Measurements from ENCODE around the gene NFIB.
A peak's percentile ranks its signal among the peaks of the same experiment; 100 is the strongest.

The NFIB gene

DNA sequence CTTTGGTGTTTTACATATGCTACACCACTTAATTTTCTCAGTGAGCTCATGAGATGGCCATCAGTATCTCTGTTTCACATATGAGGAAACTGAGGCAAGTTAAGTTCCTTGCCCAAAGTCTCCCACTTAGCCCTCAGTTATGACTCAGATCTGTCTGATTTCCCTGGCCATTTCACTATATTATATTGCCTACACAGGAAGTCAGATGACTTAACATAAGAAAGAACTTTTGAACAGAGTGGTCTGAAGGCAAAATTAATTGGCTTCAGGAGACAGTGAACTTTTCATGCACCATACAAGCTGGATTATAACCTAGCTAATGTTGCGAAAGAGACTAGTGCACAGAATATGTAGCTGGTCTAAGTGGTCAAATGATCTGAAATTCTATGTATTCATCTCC is 221.6 kb downstream of the NFIB start:
- H3K4me3 ChIP-seq (replicated peaks; ENCODE audit: low read depth, low read length) = no peak overlapping the region
- peak; percentile 63 for DNase-seq (ENCODE audit: low read depth)
- TF ChIP-seq, protein P1, sequence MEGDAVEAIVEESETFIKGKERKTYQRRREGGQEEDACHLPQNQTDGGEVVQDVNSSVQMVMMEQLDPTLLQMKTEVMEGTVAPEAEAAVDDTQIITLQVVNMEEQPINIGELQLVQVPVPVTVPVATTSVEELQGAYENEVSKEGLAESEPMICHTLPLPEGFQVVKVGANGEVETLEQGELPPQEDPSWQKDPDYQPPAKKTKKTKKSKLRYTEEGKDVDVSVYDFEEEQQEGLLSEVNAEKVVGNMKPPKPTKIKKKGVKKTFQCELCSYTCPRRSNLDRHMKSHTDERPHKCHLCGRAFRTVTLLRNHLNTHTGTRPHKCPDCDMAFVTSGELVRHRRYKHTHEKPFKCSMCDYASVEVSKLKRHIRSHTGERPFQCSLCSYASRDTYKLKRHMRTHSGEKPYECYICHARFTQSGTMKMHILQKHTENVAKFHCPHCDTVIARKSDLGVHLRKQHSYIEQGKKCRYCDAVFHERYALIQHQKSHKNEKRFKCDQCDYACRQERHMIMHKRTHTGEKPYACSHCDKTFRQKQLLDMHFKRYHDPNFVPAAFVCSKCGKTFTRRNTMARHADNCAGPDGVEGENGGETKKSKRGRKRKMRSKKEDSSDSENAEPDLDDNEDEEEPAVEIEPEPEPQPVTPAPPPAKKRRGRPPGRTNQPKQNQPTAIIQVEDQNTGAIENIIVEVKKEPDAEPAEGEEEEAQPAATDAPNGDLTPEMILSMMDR (IDR thresholded peaks at IDR 0.05; ENCODE audit: low read length, missing control alignments) = no peak

DNA sequence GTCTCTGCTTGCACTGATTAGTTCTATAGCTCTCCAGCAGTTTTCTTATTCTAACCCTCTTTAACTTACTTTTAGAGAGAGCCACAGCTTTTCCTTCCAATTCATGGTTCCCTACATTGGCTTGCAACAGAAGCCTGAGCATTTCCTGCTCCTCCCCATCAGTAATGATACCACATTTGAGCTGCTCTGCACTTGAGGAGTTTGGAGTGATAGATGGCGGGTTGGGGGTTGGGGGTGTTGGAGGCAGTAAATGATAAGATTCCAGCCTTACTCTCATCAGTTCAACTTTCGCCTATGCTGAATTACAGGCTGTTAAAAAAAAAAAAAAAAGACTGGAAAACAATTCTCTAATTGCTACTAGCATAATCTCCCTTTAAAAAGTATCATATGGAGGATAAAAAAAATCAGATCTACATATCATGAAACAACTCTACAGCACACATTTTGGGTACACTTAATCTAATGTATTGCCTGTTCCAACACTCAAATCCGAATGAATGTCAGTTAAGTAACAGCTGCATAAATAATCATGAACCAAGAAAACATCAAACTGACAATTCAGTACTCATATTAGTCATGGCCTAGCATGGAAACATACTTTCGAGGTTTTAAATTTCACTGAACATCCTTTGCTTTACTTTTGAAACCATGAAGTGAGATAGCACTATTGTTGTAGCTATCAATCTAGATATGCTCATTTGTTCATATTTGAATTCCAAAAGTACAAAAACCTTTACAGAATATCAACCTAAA is 224.7 kb downstream of the NFIB start:
- H3K4me3 ChIP-seq (replicated peaks; ENCODE audit: low read depth, low read length) = no peak overlapping the region
- TF ChIP-seq, protein P1 (IDR thresholded peaks at IDR 0.05; ENCODE audit: low read length, missing control alignments) = no peak
- peak; percentile 44 for DNase-seq (ENCODE audit: low read depth)

DNA sequence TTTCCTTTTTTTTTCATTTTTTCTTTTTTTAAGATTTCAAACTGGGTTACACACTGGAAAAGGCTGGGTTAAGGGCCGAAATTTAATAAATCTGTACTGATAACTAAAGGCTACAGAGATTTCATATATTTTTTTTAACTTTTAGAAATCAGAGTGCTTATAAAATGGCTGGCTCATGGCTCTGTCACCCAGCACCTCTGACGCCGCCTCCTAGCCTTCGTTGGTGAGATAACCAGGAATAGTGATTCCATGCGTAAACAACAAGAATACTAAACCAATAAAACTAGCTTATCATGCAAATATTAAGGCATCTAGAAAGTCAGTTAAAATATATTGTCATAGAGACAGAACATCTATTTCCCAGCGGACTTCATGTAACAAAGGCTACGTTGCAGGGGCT is 226.4 kb downstream of the NFIB start:
- DNase-seq (ENCODE audit: low read depth) = no peak
- no peak overlapping the region for H3K4me3 ChIP-seq (replicated peaks; ENCODE audit: low read depth, low read length)
- TF ChIP-seq, protein P1 (IDR thresholded peaks at IDR 0.05; ENCODE audit: low read length, missing control alignments) = no peak

DNA sequence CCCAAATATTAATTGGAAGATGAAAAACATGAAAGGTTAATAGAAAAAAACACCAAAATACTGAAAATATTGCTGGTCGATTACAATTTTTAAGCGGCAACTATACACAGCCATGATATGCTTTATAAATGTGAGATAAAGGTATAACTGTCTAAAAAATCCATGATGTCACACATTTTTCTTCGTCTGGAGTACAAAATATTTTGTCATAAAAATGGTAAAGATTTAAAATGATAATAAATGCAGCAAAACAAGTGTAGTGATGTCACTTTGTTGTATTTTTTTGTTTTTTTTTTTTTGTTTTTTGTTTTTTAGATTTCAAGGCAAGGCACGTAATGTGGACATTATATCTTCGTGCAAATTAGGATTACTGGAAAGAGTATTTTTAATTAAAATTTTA is 227.4 kb downstream of the NFIB start:
- DNase-seq (ENCODE audit: low read depth) = no peak
- H3K4me3 ChIP-seq (replicated peaks; ENCODE audit: low read depth, low read length) = no peak overlapping the region
- TF ChIP-seq, protein P1 (IDR thresholded peaks at IDR 0.05; ENCODE audit: low read length, missing control alignments) = no peak

DNA sequence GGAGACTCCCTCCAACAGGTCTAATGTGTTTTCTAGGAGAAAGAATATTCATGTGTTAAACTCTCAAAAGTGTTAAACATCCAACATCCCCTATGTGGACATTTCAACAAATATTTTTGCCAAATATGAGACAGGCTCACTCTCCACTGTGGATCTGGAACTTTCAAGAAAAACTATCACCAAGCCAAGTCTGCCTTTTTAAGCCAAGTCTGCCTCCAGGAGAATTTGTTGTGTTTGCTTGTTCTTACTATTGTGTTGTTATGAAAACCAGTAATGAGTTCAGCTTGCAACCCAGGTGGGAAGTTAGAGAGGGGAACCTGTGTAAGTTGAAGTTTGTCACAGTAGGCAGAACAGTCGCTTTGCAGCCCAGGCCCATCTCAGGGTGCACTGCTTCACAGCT is 228.1 kb downstream of the NFIB start:
- TF ChIP-seq, protein P1 (IDR thresholded peaks at IDR 0.05; ENCODE audit: low read length, missing control alignments) = no peak

DNA sequence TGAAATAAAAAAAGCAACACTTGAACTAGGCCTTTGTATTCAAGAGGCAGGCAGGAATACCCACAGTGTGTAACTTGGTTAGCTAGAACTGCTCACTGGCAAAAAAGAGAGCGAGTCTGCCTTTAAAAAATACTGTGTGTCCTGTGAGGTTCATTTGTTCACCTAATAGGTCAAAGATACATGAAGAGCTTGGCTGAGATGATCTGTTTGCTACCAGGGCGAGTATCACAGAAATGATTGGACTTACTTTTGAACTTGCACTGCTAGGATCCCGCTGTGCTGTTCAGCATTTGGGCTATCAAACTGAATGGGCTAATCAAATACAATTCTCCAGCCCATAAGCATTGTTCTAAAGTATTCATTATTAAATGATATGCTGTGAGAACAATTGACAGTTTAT is 229.1 kb downstream of the NFIB start:
- TF ChIP-seq, protein P1 (IDR thresholded peaks at IDR 0.05; ENCODE audit: low read length, missing control alignments) = no peak
- no peak for DNase-seq (ENCODE audit: low read depth)
- H3K4me3 ChIP-seq (replicated peaks; ENCODE audit: low read depth, low read length) = no peak overlapping the region

More for the DNA sequence above, 228.1 kb downstream of the NFIB start:
- no peak overlapping the region for H3K4me3 ChIP-seq (replicated peaks; ENCODE audit: low read depth, low read length)
- DNase-seq (ENCODE audit: low read depth) = no peak

DNA sequence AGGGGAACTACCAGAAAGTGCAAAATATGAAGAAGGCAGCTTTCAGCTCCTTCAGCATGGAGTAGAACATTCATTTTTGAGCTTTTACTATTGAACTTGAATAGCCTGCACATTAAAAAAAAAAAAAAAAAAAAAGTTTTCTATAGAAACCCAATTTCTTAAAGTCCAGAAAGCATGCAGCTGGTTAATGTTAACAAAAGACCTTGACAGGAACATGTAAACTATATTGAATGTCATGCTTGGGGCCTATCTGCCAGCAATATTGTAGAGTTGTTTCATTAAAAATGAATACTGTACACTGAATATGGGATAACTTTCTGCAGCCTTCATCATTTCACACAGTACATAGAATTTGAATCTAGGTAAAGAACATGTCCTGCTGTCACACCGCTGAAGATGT is 230.6 kb downstream of the NFIB start:
- TF ChIP-seq, protein P1 (IDR thresholded peaks at IDR 0.05; ENCODE audit: low read length, missing control alignments) = no peak
- H3K4me3 ChIP-seq (replicated peaks; ENCODE audit: low read depth, low read length) = no peak overlapping the region
- DNase-seq (ENCODE audit: low read depth) = no peak
